Fibroblast of gingiva (primary cell): ENCODE data around the gene RAMP2.

ENCODE experiments used
- DNase-seq: peaks from one replicate; pipeline ENCODE4 v3.0.0-alpha.2; 2011; ENCODE audit warnings: low read depth

RAMP2 gene

GRCh38 chr17:42795061-42795460 lies 34.0 kb downstream of the RAMP2 start:
- DNase-seq, result no peak

DNA sequence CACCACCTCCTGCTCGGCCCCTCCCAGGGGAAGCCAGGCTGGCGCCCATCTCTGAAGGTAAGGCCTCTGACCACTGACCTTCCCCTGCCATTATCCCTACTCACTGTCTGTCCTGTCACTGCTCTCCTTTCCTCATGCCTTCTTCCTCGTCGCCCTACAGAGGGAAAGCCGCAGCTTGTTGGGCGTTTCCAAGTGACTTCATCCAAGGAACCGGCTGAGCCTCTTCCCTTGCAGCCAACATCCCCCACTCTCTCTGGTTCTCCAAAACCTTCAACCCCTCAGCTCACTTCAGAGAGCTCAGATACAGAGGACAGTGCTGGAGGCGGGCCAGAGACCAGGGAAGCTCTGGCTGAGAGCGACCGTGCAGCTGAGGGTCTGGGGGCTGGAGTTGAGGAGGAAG lies 34.4 kb downstream of the RAMP2 start:
- no peak for DNase-seq

- DNase-seq, result no peak
These were observed 35.2 kb downstream of the RAMP2 start for GRCh38 chr17:42796066-42796758.

DNA sequence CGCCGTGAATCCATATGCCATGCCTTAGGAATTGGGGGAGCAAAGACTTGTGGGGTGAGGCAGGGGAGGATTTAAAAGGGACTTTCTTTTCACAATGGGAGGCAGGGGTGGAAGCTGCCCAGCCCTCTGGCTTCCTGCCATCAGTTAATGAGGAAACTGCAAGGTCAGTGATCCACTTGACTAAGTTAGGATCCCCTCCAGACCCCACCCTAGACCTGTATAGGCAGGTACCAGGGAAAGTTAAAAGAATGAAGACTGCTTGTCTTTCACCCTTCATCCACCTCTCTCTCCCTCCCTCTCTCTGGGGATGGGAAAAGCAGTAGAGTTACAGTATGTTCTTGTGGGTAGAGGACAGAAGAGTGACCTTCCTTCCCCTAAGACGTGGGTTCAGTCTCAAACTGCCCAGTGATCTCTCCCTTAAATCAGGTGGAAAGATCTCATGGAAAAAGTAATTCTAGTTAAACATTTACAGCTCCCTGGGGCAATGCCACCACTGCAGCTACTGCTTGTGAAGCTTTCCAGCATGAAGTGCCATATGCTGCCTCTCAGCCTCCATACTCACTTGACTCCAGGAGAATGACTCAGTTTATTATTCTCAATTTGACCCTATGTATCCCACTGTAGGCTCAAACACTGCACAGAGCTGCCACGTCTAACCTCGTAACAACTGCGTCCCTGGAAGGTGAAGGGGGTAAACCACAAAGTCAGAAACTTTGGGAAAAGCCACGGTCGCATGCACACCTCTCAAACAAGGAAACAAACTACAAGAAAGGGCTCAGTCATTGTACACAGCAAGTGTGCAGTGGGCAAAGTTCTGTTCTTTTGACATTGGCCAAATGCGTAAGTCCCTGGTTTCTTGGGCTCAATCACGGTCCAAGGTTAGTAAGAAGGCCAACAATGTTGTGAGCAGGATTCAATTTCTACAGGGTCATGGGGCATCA lies 36.3 kb downstream of the RAMP2 start:
- DNase-seq, result no peak

DNA sequence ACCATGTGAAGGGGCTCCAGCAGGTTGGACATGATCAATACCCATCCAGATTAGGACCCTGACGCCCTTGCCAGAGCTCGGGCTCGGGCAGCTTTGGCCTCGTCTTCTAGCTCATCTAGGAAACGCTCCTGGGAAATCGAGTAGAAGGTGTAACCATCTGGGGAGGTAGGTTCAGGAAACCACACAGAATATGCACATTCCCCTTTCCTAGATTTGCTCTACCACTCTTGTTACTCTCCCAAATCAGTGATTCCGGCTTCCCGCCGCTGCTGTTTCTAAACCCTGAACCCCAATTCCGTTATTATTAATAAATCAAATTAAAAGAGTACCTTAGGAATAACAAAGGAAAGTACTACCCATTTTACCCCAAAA lies 37.0 kb downstream of the RAMP2 start:
- no peak for DNase-seq

- DNase-seq, result peak; percentile 77
These were observed 37.7 kb downstream of the RAMP2 start, which contains the start of the genes CNTD1 and COA3 for GRCh38 chr17:42798383-42799380. CNTD1 (plus strand) TSS chr17:42798861; CDS start chr17:42799068, 207 bp downstream. COA3 (minus strand) TSS chr17:42798704; CDS start chr17:42798681, 23 bp downstream.

DNA sequence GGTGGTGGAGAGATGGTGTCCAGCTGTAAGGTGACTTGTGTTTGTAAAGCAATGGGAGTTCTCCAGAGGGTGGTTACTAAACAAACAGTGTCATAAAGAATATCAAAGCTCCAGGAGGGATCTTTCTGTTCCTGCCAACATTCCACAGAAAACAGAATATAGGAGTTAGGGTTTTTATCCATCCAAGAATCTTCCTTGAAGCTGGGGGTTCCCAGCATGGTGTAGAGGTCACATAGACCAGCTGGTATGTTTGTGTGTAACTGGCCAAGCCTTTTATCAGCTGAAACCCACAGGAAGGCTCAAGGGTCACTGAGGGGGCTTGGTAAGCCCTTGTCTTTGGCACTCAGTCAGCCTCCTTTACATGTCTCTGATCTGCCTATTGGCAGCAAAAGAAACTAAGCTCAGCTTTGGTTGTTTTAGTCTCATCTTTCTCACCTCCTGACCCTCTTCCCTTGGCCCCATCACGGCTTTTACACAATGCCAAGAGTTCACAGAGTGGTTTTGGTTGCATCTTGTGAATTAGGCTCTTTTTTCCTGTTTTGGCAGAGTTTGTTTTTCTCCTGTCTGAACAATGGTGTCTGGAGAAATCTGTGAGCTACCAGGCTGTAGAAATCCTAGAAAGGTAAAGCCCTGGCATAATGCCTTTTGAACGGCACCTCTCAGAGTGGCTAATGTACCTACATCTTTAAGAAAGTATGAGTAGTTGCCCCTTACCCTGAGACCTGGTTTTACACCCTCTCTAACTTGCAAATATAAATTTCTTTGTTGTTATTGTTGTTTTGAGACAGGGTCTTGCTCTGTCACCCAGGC lies 42.3 kb downstream of the RAMP2 start:
- DNase-seq, result peak; percentile 60

DNA sequence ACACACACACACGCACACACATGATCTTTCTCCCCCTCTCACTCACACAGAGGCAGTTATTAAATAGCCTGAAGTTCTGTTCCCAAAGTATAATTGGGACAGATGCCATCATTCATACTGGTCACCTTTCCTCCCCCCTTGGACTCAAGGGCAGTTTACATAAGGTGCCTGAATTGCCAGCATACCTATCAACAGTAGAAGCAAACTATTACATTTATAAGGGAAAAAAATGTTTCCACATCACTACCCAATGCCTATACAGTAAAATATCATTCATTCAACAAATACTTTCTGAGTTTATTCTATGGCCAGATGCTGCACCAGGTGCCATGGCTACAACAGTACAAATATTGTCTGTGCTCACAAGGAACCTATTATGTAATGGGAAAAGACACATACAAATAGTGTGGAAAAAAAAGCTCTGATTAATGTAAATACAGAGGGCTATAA lies 43.9 kb downstream of the RAMP2 start:
- no peak for DNase-seq

GRCh38 chr17:42806249-42806648 lies 45.2 kb downstream of the RAMP2 start:
- no peak for DNase-seq

DNA sequence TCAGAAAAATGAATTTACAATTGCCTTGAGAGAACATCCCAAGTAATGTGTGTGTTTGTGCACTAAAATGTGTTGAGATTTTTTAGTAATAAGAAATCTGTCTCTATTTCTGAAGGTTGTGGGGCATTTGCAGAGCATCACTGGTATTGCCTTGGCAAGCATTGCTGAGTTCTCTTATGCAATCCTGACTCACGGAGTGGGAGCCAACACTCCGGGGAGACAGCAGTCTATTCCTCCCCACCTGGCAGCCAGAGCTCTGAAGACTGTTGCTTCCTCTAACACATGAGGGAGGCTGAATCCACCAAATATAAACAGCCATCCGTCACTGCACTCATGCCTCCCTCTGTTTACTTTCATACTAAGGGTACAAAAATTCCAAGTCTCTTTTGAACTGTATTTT lies 48.2 kb downstream of the RAMP2 start:
- DNase-seq, result peak; percentile 81
